ENCODE measurements around the gene AAR2. TPM values are rescaled to one million over a fixed set of nuclear protein-coding genes. Genes with fewer than 3 reads are reported as not detected.

The AAR2 gene
- 29.8 and 31.7 TPM in 2 replicates for total RNA-seq

GRCh38 chr20:36235892-36236785 lies at the start of gene AAR2:
TSS of gene AAR2 (plus strand) at chr20:36236478. CDS start at chr20:36239869, 3,391 bp downstream.
- peak; percentile 78 for DNase-seq

GRCh38 chr20:36193977-36194712 lies 42.1 kb upstream of the AAR2 start:
- no peak for DNase-seq

GRCh38 chr20:36196676-36197075 lies 39.6 kb upstream of the AAR2 start:
- no peak for DNase-seq

GRCh38 chr20:36197271-36197670 lies 39.0 kb upstream of the AAR2 start:
- no peak for DNase-seq

- peak; percentile 86 for DNase-seq
Measured at GRCh38 chr20:36199345-36200257, 36.7 kb upstream of the AAR2 start.

- DNase-seq: no peak
Measured at GRCh38 chr20:36200451-36200850, 35.8 kb upstream of the AAR2 start.

GRCh38 chr20:36201198-36201597 lies 35.1 kb upstream of the AAR2 start:
- DNase-seq: no peak

GRCh38 chr20:36202891-36203338 lies 33.4 kb upstream of the AAR2 start:
- peak; percentile 69 for DNase-seq

GRCh38 chr20:36203861-36204260 lies 32.4 kb upstream of the AAR2 start:
- DNase-seq: no peak

GRCh38 chr20:36205026-36205425 lies 31.3 kb upstream of the AAR2 start:
- no peak for DNase-seq

GRCh38 chr20:36206068-36206467 lies 30.2 kb upstream of the AAR2 start:
- no peak for DNase-seq

- no peak for DNase-seq
Measured at GRCh38 chr20:36206641-36207040, 29.6 kb upstream of the AAR2 start.

- no peak for DNase-seq
Measured at GRCh38 chr20:36207602-36208001, 28.7 kb upstream of the AAR2 start.

GRCh38 chr20:36208257-36208656 lies 28.0 kb upstream of the AAR2 start:
- DNase-seq: no peak

GRCh38 chr20:36210436-36211021 lies 25.7 kb upstream of the AAR2 start:
- peak; percentile 14 for DNase-seq

- DNase-seq: no peak
Measured at GRCh38 chr20:36213362-36213761, 22.9 kb upstream of the AAR2 start.

GRCh38 chr20:36214684-36215256 lies 21.5 kb upstream of the AAR2 start:
- DNase-seq: peak; percentile 52

GRCh38 chr20:36215778-36216177 lies 20.5 kb upstream of the AAR2 start:
- no peak for DNase-seq

- no peak for DNase-seq
Measured at GRCh38 chr20:36216314-36217025, 19.8 kb upstream of the AAR2 start.

GRCh38 chr20:36217226-36217625 lies 19.1 kb upstream of the AAR2 start:
- DNase-seq: no peak

Data from dermis blood vessel endothelial cell (primary cell).